HepG2 (cell line): ENCODE results near the gene MXRA8. TPM values are rescaled to one million over a fixed set of nuclear protein-coding genes. Genes with fewer than 3 reads are reported as not detected.
A peak's percentile ranks its signal among the peaks of the same experiment; 100 is the strongest.

Experiments used
- CBX2 ChIP-seq, 2 experiments: fragments of 200-600 bp in 1 of 2; sonication (generic); formaldehyde crosslinking in 1 of 2; IDR thresholded peaks; 2 replicates each; pipeline versions ENCODE4 v1.7.0 to v1.8.1; 2018 to 2022; ENCODE audit warnings: low read depth in 2 of 2, low read length in 1 of 2, mild to moderate bottlenecking in 1 of 2, missing genetic modification reagents in 1 of 2
- ELF3 ChIP-seq: IDR thresholded peaks from 2 replicates; pipeline ENCODE4 v1.6.1; 2016; ENCODE audit warnings: missing genetic modification reagents, missing compliant biosample characterization
- ESRRA ChIP-seq: sonication (generic); formaldehyde crosslinking; IDR thresholded peaks from 2 replicates; pipeline ENCODE4 v1.5.1; 2020; ENCODE audit warnings: mild to moderate bottlenecking, low read depth, missing genetic modification reagents
- GABPB1 ChIP-seq: IDR thresholded peaks from 2 replicates; pipeline ENCODE4 v1.6.1; 2016; ENCODE audit warnings: mild to moderate bottlenecking, missing genetic modification reagents, moderate library complexity, missing compliant biosample characterization
- HMGXB4 ChIP-seq, 2 experiments: sonication (generic) in 1 of 2; formaldehyde crosslinking in 1 of 2; IDR thresholded peaks; 2 replicates each; pipeline versions ENCODE4 v1.4.0 to v1.6.1; 2018 to 2020; ENCODE audit warnings: missing genetic modification reagents in 2 of 2, borderline replicate concordance in 1 of 2, low read depth in 1 of 2, mild to moderate bottlenecking in 1 of 2, missing biosample characterization in 1 of 2
- KDM2A ChIP-seq: sonication (generic); formaldehyde crosslinking; IDR thresholded peaks from 2 replicates; pipeline ENCODE4 v1.4.0; 2020; ENCODE audit warnings: low read depth, missing genetic modification reagents, borderline replicate concordance
- NR2F6 ChIP-seq, 2 experiments: IDR thresholded peaks; 2 replicates each; pipeline ENCODE4 v1.6.1; 2016; ENCODE audit warnings: antibody characterized with exemption in 1 of 2, mild to moderate bottlenecking in 1 of 2
- RARG ChIP-seq: sonication (generic); formaldehyde crosslinking; IDR thresholded peaks from 2 replicates; pipeline ENCODE4 v1.4.0; 2020; ENCODE audit warnings: low read depth, mild to moderate bottlenecking, missing genetic modification reagents
- REL ChIP-seq: sonication (generic); formaldehyde crosslinking; conservative IDR thresholded peaks from 2 replicates; pipeline ENCODE4 v1.8.0; 2022; ENCODE audit warnings: mild to moderate bottlenecking, missing genetic modification reagents, moderate library complexity
- SKI ChIP-seq: fragments of 450-650 bp; IDR thresholded peaks from one replicate; pipeline ENCODE4 v1.6.1; 2018; ENCODE audit warnings: mild to moderate bottlenecking; ENCODE audit not compliant: partially characterized antibody
- SP1 ChIP-seq, 2 experiments: fragments of 450-650 bp in 1 of 2; sonication (generic) in 1 of 2; formaldehyde crosslinking in 1 of 2; IDR thresholded peaks; 2 replicates each; pipeline versions ENCODE4 v1.4.0 to v1.6.1; 2016 to 2020; ENCODE audit warnings: missing genetic modification reagents in 1 of 2
- TFDP2 ChIP-seq: sonication (generic); formaldehyde crosslinking; IDR thresholded peaks from 2 replicates; pipeline ENCODE4 v1.4.0; 2020; ENCODE audit warnings: missing genetic modification reagents
- ZHX1 ChIP-seq: sonication (generic); formaldehyde crosslinking; IDR thresholded peaks from 2 replicates; pipeline ENCODE4 v1.8.1; 2022; ENCODE audit warnings: low read depth, mild to moderate bottlenecking, missing genetic modification reagents
- ZNF124 ChIP-seq: sonication (generic); formaldehyde crosslinking; IDR thresholded peaks from 2 replicates; pipeline ENCODE4 v1.4.0; 2020; ENCODE audit warnings: missing genetic modification reagents
- ZNF329 ChIP-seq: sonication (generic); formaldehyde crosslinking; IDR thresholded peaks from 2 replicates; pipeline ENCODE4 v1.9.0; 2021; ENCODE audit warnings: low read depth, mild to moderate bottlenecking, missing genetic modification reagents
- ZNF431 ChIP-seq: sonication (generic); formaldehyde crosslinking; IDR thresholded peaks from 2 replicates; pipeline ENCODE4 v1.9.0; 2022; ENCODE audit warnings: missing genetic modification reagents, low read depth, mild to moderate bottlenecking, borderline replicate concordance
- ZNF589 ChIP-seq: sonication (generic); formaldehyde crosslinking; conservative IDR thresholded peaks from 2 replicates; pipeline ENCODE4 v1.8.0; 2022; ENCODE audit warnings: mild to moderate bottlenecking, moderate library complexity, missing genetic modification reagents
- ZNF770 ChIP-seq: sonication (generic); formaldehyde crosslinking; IDR thresholded peaks from 2 replicates; pipeline ENCODE4 v1.5.0; 2020; ENCODE audit warnings: mild to moderate bottlenecking, missing genetic modification reagents
- ZNF782 ChIP-seq: sonication (generic); formaldehyde crosslinking; IDR thresholded peaks from 2 replicates; pipeline ENCODE4 v1.4.0; 2020; ENCODE audit warnings: missing genetic modification reagents, mild to moderate bottlenecking, borderline replicate concordance
- polyA plus RNA-seq, 8 experiments: library from polyadenylated mRNA; depleted of rRNA in 3 of 8; stranded (reverse) in 7 of 8; unstranded in 1 of 8; fragments of >200 nt; fragmentation: Illumina TruSeq in 4 of 8; extraction: Trizol in 4 of 8; gene quantifications; 2 replicates each; pipeline versions ENCODE4 v1.2.1 to v1.2.3, GENCODE V29; 2011 to 2016; ENCODE audit warnings: low read depth in 4 of 8, missing spikeins in 1 of 8, mixed read lengths in 1 of 8; ENCODE audit not compliant: insufficient read depth in 1 of 8
- total RNA-seq, 5 experiments: library from RNA; depleted of rRNA; stranded (reverse); fragments of >200 nt; fragmentation: Illumina TruSeq; extraction: Trizol; gene quantifications; 2 replicates each; pipeline ENCODE4 v1.2.3, GENCODE V29; 2016; ENCODE audit warnings: low read depth in 1 of 5

Gene MXRA8
- total and polyA plus RNA-seq, 2 of the 13 experiments (the other 11 are each of a cell fraction or from before 2014, with no cell fraction given): 19.8 to 44.8 TPM

GRCh38 chr1:1307923-1308755 lies 50.2 kb downstream of the MXRA8 start, which contains the start of the genes ACAP3 and PUSL1 (continued):
- TF ChIP-seq SP1 (IDR thresholded peaks at IDR 0.05): no peak
- TF ChIP-seq SP1 (CRISPR knock-in tag; IDR thresholded peaks at IDR 0.05): no peak; the same call in 1 of the 2 replicates
- TF ChIP-seq ZNF589 (CRISPR knock-in tag): peak; percentile 79
- peak; percentile 86 for TF ChIP-seq GABPB1 (CRISPR knock-in tag)
- peak; percentile 87 for TF ChIP-seq SKI
- 0 out of 2 replicates have a peak, but pooled peaks have one; percentile 61 for TF ChIP-seq ZNF782 (CRISPR knock-in tag)
- TF ChIP-seq NR2F6 (IDR thresholded peaks at IDR 0.05): no peak
- no peak for TF ChIP-seq NR2F6 (CRISPR knock-in tag; IDR thresholded peaks at IDR 0.05)
- TF ChIP-seq ZNF329 (CRISPR knock-in tag): no peak
- TF ChIP-seq ZNF770 (CRISPR knock-in tag): 0 out of 2 replicates have a peak, but pooled peaks have one; percentile 23
- peak; percentile 20; the same call in 1 of the 2 replicates for TF ChIP-seq ZHX1 (CRISPR knock-in tag)
- 0 out of 2 replicates have a peak, but pooled peaks have one; percentile 27 for TF ChIP-seq ELF3 (CRISPR knock-in tag)
- TF ChIP-seq TFDP2 (CRISPR knock-in tag): peak; percentile 56; the same call in 1 of the 2 replicates
- TF ChIP-seq CBX2 (IDR thresholded peaks at IDR 0.05; ENCODE audit: low read depth, low read length): no peak
- no peak for TF ChIP-seq CBX2 (CRISPR knock-in tag; IDR thresholded peaks at IDR 0.05; ENCODE audit: low read depth)
- TF ChIP-seq RARG: 0 out of 2 replicates have a peak, but pooled peaks have one; percentile 71
- TF ChIP-seq KDM2A (CRISPR knock-in tag): peak; percentile 57; the same call in 1 of the 2 replicates
- TF ChIP-seq REL (CRISPR knock-in tag): peak; percentile 36; the same call in 1 of the 2 replicates
- TF ChIP-seq ESRRA (CRISPR knock-in tag): no peak
- TF ChIP-seq ZNF124 (CRISPR knock-in tag): 0 out of 2 replicates have a peak, but pooled peaks have one; percentile 43
- TF ChIP-seq HMGXB4 (CRISPR knock-in tag; IDR thresholded peaks at IDR 0.05; ENCODE audit: borderline replicate concordance in 1 of 2, low read depth in 1 of 2): peak; percentile 53 to 56; a peak in 2 of 4 replicates
- no peak for TF ChIP-seq ZNF431 (CRISPR knock-in tag)
